ENCODE measurements around the gene PGM5.

The PGM5 gene

DNA sequence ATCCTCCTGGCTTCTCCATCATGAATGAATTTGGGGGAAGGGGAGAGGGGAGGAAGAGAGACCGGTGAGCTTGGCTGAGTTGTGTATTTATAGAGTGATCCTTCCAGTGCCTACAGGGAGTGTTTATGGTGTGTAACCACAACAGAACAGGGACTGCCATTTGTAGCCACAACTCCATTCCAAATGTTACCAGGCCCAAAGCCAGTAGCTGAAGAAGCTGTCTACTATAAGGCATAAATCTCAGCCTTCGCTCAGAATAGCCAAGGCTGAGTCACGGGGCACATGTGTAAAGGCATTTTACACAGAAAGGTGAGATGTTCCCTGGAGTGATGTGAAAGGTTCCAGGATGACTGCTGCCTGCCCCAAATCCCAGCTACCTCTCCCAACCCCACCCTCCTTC is 181.8 kb downstream of the PGM5 start:
- Histone ChIP-seq H3K9ac (ENCODE audit: low read length) (no peak overlapping the region), H2AFZ (ENCODE audit: low read length) (no peak overlapping the region), H3K4me3 (ENCODE audit: low read depth, low read length, poor library complexity, severe bottlenecking) (no peak overlapping the region), H3K27ac (ENCODE audit: low read depth, low read length, poor library complexity, severe bottlenecking) (no peak overlapping the region), H3K9me2 (ENCODE audit: low read depth, low read length) (no peaks in the 10 kb centered on the region), H3K27me3 (ENCODE audit: insufficient read depth, low read length) (no peaks in the 10 kb centered on the region), H3K4me2 (ENCODE audit: low read length) (no peak overlapping the region), H4K20me1 (ENCODE audit: insufficient read depth, low read length) (no peaks in the 10 kb centered on the region), H3K36me3 (ENCODE audit: insufficient read depth, low read length) (no peaks in the 10 kb centered on the region), H3K79me2 (ENCODE audit: insufficient read depth, low read length) (no peaks in the 10 kb centered on the region), H3K9me3 (ENCODE audit: low read length) (no peaks in the 10 kb centered on the region), H3K4me1 (ENCODE audit: insufficient read depth, low read length, severe bottlenecking) (no peaks in the 10 kb centered on the region), H3F3A (ENCODE audit: insufficient read depth, low read length) (no peaks in the 10 kb centered on the region)
- TF ChIP-seq, protein P1, sequence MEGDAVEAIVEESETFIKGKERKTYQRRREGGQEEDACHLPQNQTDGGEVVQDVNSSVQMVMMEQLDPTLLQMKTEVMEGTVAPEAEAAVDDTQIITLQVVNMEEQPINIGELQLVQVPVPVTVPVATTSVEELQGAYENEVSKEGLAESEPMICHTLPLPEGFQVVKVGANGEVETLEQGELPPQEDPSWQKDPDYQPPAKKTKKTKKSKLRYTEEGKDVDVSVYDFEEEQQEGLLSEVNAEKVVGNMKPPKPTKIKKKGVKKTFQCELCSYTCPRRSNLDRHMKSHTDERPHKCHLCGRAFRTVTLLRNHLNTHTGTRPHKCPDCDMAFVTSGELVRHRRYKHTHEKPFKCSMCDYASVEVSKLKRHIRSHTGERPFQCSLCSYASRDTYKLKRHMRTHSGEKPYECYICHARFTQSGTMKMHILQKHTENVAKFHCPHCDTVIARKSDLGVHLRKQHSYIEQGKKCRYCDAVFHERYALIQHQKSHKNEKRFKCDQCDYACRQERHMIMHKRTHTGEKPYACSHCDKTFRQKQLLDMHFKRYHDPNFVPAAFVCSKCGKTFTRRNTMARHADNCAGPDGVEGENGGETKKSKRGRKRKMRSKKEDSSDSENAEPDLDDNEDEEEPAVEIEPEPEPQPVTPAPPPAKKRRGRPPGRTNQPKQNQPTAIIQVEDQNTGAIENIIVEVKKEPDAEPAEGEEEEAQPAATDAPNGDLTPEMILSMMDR (IDR thresholded peaks at IDR 0.05; ENCODE audit: low read length) = no peak
- TF ChIP-seq EZH2 (IDR thresholded peaks at IDR 0.05; ENCODE audit: borderline replicate concordance, low read length) = no peak

DNA sequence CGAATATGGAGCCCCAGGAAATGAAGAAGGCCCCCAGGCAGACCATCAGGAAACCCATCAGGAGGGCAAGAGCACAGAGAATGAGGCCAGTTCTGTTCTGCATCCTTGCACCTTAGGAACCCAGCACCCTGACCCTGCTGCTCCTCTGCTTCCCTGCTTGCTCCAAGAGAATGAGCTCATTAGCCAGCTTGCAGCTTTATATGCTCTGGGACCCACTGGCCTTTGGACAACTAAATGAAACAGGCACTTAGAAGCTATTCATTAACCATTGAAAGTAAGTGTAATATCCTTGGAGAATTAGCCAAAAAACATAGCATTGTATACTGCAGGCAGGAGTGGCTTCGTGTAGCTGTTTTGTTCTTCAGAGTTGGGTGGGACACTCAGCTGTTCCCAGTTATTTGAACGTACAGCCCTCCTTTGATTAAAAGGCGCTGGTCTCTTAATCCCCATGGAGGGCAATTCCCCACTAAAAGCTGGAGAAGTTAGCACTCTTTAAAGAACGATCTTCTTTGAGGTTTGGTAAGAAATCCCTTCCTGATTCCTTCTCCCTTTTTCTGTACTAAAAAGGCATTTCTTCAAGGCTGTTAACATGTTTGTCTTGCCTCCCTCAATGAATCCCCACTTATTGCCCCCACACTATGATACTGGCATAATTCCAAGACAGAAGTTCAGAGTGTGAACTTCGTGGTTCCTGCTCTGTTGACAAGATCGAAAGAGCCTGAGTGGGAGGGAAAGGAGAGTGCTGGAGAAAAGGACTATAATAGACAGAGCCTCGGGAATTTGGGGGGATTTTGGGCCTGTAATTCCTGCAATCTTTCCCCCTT is 184.5 kb downstream of the PGM5 start, which contains the start of gene TMEM252:
TSS of gene TMEM252 (minus strand) at position 172 of the 824 bp plus-strand sequence. CDS start at position 103, 69 bp downstream.
- no peak within 1 kb of the TSS for H3K27ac ChIP-seq (ENCODE audit: low read depth, low read length, poor library complexity, severe bottlenecking)
- H3K36me3 ChIP-seq (ENCODE audit: insufficient read depth, low read length) = no peaks in the 10 kb centered on the region
- H4K20me1 ChIP-seq (ENCODE audit: insufficient read depth, low read length) = no peaks in the 10 kb centered on the region
- H3K4me3 ChIP-seq (ENCODE audit: low read depth, low read length, poor library complexity, severe bottlenecking) = no peak within 1 kb of the TSS
- no peaks in the 10 kb centered on the region for H3K9me2 ChIP-seq (ENCODE audit: low read depth, low read length)
- no peaks in the 10 kb centered on the region for H3F3A ChIP-seq (ENCODE audit: insufficient read depth, low read length)
- H2AFZ ChIP-seq (ENCODE audit: low read length) = no peak within 1 kb of the TSS
- TF ChIP-seq, protein P1 (IDR thresholded peaks at IDR 0.05; ENCODE audit: low read length) = no peak
- TF ChIP-seq EZH2 (IDR thresholded peaks at IDR 0.05; ENCODE audit: borderline replicate concordance, low read length) = no peak
- H3K9ac ChIP-seq (ENCODE audit: low read length) = no peak within 1 kb of the TSS
- H3K79me2 ChIP-seq (ENCODE audit: insufficient read depth, low read length) = no peaks in the 10 kb centered on the region
- no peaks in the 10 kb centered on the region for H3K4me1 ChIP-seq (ENCODE audit: insufficient read depth, low read length, severe bottlenecking)
- no peaks in the 10 kb centered on the region for H3K27me3 ChIP-seq (ENCODE audit: insufficient read depth, low read length)
- no peaks in the 10 kb centered on the region for H3K9me3 ChIP-seq (ENCODE audit: low read length)
- H3K4me2 ChIP-seq (ENCODE audit: low read length) = no peak within 1 kb of the TSS

DNA sequence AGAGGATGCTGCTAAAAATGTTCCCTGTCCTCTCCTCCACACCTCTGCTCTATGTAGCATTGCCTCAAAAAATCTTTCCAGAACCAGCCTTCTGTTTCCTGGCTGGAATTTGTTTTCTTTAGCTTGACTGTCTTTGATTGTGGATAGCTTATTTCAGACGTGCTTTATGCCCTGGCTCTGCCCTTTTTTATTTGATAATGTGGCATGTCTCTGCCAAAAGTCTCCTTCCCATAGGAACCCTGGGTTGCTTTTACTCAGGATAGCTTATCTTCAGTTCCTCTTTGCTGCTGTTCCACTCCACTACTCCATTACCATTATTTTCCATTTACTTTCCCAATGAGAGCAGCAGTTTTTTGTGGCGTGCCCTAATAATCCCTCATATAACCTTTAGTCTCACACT is 185.2 kb downstream of the PGM5 start:
- H3K4me2 ChIP-seq (ENCODE audit: low read length) = no peak overlapping the region
- TF ChIP-seq, protein P1 (IDR thresholded peaks at IDR 0.05; ENCODE audit: low read length) = no peak
- TF ChIP-seq EZH2 (IDR thresholded peaks at IDR 0.05; ENCODE audit: borderline replicate concordance, low read length) = no peak

More for the DNA sequence above, 185.2 kb downstream of the PGM5 start:
- Histone ChIP-seq H3K9me2 (ENCODE audit: low read depth, low read length) (no peaks in the 10 kb centered on the region), H2AFZ (ENCODE audit: low read length) (no peak overlapping the region), H3K27me3 (ENCODE audit: insufficient read depth, low read length) (no peaks in the 10 kb centered on the region), H3K4me1 (ENCODE audit: insufficient read depth, low read length, severe bottlenecking) (peaks cover 4% of the 10 kb centered on the region), H3K27ac (ENCODE audit: low read depth, low read length, poor library complexity, severe bottlenecking) (no peak overlapping the region), H3K9ac (ENCODE audit: low read length) (no peak overlapping the region), H3K4me3 (ENCODE audit: low read depth, low read length, poor library complexity, severe bottlenecking) (no peak overlapping the region), H3K79me2 (ENCODE audit: insufficient read depth, low read length) (no peaks in the 10 kb centered on the region), H3K36me3 (ENCODE audit: insufficient read depth, low read length) (no peaks in the 10 kb centered on the region), H3F3A (ENCODE audit: insufficient read depth, low read length) (no peaks in the 10 kb centered on the region), H4K20me1 (ENCODE audit: insufficient read depth, low read length) (no peaks in the 10 kb centered on the region), H3K9me3 (ENCODE audit: low read length) (no peaks in the 10 kb centered on the region)
